Central memory CD4-positive, alpha-beta T cell (primary cell): Measurements from ENCODE around the gene CBX1.

ENCODE experiments used
- DNase-seq: peaks from one replicate; pipeline ENCODE4 v3.0.0; 2022
- total RNA-seq, 3 experiments: gene quantifications; one replicate each; lab custom pipeline; 2026; lab: John Stamatoyannopoulos, UW

CBX1 gene
- 27.0 to 83.9 (median 59.0) reads per million in 3 experiments for total RNA-seq

DNA sequence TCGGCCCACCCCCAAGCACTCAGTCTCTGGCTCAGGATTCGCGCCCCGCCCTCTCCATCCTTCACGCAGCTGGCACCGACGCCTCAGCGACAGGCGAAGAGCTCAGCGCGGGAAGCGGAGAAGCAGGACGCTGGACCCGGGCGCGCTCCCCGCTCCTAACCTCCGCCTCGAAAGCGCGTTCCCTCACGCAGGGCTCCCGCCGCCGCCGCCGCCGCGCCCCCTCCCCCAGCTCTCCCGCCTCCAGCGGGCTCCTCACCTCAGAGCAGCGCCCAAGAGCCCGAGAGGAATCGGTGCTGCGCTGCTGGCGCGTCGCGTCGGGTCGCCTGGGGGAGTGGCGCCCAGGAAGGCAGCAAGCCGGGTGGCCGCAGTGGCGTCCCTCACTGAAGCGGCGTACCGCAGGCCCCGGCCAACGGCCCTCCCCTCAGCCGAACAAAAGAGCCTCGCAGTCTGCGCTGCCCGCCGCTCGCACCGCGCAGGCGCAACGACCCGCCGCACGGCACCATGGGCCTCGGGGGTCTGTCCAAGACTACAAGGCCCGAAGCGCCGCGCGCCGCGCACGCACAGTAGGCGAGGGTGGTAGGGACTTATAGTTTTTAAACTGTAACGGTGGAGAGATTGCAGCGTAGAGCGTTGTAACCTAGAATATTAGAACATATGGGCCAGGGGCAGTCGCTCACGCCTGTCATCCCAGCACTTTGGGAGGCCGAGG, at the start of gene CBX1:
Gene CBX1 (minus strand): TSS at position 467 of the 709 bp plus-strand sequence. CDS start 24,474 bp downstream, outside the sequence.
- peak; percentile 93 for DNase-seq

DNA sequence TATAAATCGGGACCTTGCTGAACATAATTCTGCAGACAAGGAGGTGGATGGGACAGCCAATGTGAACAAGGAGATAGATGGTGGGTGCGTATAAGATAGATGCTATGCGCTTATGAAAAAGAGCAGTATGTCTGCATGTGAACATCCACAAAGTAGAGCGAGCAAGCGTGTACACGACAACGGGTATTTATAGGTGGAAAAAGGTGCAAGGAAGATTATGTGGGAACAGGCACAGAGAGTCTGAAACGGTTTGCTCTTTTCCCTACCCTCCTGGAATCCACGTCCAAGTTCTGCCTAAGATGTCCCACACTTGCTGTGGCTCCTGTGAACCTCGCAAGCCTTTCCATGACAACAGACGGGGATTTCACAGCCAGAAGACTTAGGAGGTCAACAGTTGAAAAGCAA, 49.3 kb upstream of the CBX1 start:
- no peak for DNase-seq

DNA sequence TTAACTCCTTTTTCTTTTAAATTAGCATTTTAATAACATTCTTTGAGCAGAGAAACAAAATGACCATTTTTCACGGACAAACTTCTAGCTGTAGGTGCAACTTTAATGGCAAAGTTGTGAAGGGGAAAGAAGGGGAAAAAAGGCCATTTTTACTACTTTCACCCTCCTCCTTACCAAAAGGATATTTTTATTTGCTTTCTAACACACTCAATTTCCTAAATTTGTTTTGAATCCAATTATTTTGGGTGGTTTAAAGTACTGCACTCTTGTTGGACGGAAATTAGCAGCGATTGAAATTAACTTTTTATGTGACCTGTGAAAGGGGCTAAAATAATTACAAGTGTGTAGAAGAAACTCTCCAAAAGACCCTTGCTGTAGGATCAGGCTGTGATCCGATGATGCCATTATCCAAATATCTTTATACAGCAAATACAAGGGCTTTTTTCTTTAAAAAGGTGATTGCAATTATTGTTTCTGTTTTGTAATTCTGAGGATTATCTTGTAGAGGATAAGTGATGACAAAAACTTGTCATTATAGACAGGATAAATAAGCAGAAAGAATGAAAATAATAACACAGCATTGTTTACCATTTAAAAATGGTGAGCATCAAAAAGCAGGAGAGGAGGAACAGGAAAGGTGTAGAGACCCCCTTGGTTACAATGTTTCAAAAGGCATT, 48.6 kb upstream of the CBX1 start:
- DNase-seq, result no peak

DNA sequence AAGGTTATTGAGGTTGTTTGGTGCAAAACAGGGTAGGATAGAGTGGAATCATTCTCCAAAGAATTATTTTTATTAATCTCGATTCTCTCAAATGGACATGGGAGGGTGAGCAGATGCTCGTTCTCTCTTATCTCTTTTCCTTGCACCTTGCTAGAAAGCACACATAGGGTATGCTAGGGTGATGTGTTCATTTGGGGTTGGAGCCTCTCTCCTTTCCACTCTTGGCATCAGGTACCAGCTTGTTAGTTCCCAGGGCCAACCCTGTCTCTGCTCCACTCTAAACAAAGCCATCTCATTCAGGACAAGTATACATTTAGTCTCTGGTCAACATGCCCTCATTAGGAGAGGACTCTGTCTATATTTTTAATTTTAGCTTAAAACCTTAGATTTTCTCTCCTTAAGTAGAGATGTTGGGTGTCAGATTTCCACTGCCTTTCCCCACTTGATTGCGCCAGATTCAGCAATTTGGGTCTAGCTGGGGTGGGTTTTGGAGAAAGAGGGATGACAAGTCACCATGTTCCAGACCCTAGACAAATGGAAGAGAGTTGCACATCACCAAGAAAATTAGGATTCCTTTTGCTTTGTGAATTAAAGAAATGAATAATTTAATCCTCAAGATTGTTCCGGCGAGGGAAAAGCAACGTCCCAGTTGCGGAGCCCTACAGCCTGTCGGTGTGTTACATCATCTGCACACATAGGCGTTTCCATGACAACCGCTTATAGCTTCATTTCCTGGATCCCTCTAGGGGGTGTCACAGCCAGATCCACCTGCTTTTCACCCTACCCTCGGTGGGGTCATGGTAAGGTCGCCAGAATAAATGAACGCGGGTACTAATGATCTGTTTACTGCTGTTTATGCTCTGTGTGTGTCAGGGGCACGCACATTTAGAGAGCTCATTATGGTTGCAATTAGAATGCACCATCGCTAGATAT, 47.8 kb upstream of the CBX1 start:
- DNase-seq, result no peak

DNA sequence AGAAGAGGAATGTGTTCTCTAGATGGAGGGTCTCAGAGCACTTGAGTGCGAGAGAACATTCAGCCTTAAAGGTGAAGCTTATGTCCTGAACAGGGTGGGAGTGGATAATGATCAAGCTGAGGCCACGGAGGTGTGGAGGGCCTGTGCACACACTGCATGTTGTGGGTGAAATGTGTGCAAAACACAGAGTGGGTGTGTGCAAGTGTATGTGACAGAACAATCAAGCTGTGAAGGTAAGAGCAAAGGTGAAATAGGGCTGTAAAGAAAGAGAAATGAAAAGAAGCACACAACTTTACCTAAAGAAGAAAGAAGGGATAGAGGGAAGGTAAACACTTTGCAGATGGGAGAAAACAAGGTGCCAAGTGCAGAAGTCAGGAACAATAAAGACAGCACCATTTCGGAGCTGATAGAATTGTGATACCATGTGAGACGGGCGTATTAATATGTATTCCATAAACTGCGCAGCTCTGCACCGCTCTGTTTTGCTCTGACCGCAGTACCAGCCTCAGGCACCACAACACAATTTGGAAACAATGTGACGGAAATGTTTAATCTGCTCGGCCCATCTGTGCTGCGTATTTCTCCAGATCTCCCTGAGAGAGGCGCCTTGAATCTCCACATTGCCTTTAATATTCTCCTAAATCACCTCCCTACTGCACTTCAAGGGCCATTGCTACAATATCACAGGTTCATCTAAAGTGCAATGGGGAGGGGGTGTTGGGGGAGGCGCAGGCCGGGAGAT, 46.9 kb upstream of the CBX1 start:
- DNase-seq, result no peak

DNA sequence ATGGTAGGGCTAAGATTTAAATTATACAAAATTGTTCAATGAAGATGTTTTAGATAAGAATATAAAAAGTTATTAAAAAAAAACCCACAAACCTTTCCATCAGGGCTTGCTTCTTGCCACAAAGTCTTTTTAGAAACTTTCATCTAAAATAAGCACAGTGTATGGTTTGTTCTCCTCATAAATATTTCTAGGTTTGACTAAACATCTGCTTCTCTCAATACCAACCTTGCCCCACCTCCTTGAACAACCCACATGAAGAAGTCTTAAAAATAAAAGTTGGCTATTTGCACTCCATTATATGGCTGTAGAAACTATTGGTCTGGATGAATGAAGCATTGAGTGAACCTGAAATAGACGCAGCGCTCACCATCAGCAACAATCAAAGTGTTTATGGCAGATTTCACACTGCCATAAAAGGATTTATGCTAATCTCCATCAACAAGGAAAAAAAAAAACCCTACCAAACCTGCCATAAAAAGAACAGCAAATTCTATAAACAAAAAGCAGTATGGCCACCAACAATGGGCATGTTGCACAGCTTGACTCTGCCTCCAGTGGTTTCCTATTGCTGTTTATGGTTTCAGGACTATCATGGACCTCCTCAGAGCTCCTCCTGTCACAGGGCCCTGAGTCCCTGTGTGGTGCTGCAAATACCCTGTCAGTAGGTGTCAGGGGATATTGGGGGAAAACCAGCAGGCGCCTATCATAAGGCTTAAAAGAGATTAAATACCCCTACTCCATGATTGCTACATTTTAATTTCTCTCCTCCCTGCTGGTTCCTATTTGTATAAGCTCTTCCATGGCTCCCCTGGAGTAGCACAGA, 43.9 kb upstream of the CBX1 start:
- DNase-seq, result no peak

DNA sequence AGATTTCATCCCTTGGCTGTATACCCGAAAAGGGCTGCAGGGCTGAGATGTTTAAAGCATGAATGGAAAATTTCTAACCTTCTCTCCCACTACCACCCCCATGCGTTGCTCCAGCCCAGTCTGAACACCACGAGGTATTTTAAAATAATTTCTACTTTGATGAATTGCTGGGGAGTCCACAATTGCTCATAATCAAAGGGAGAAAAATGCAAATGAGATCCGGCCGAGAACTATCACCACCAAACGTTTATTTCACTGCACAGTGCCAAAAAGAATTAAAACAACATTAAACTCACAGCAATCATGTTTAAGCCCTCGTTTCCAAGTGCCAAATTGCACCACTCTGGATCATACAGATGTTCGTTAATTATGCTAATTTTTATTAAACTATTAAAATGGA, 43.0 kb upstream of the CBX1 start:
- no peak for DNase-seq

DNA sequence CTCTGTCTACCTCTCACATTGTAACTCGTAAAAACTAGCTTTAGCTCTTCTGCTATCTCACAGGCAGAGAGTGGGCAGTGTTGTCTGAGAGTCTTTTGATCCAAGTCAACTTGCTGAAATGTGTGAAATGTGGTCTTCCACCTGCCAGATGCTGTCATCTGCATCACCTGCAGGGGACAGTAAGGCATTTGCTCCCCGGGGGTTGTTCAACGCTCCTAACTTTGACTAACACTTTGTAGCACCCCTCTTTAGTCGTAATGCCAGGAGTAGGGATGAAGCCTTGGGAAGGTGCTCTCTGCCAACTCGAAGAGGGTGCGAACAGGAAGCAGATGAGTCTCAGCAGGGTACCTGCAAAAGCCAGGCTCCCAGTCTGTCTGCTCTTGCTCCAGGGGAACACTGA, 42.4 kb upstream of the CBX1 start:
- no peak for DNase-seq

DNA sequence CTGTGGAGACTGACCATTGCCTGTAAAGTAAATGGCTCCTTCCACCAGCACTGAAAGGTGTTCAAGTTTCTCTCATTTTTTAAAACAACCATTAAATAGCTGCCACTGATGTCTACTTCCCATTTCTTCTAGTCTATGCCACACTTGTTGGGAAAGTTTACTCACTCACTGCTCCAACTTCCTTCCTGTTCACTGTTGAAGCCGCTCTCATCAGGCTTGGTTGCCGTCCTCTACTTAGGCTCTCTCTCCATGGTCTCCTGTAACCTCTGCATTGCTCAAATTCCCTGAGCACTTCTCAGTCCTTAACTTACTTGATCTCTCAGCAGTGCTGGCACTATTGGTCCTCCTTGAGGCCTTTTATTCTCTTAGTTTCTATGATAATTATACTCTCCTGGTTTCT, 38.7 kb upstream of the CBX1 start:
- no peak for DNase-seq

DNA sequence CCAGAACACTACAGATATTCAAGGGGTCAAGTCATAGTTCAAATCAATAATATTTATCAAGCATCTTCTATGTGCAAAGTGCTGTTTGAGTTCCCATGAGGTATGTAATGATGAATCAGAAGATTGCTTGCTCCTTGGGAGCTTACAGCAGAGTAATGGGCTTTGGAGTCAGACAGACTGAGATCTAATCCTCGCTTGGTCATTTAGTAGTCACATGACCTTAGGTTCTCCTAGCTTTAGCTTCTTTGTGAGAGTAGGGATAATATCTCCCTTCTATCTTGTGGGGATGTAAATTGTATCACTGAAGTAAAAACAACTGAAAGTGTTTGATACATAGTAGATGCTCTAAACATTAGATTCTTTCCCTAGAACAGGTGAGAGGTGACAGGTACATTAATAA, 36.4 kb upstream of the CBX1 start:
- no peak for DNase-seq

DNA sequence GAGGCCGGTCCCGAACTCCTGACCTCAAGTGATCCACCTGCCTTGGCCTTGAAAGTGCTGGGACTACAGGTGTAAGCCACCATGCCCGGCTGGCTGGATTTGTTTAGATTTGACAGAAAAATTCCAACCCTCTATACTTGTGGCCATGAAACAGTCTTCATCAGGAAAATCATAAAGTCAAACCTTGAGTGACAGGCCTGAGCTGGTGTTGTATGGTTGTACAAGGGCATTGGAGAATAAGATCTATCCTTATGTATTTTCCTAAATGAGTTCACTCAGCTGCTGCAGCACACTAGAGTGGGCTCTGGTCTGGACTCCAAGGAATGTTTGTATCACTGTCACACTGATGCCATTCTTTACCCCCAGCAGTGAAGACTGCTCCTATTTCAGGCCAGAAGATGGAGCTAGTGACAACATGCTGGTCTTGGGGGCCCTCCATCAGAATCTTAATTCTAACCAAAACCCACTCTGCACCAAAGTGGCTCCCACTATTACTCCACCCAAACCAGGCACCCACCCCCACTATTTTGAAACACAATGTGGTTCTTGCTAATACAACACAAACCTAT, 33.7 kb upstream of the CBX1 start:
- no peak for DNase-seq

DNA sequence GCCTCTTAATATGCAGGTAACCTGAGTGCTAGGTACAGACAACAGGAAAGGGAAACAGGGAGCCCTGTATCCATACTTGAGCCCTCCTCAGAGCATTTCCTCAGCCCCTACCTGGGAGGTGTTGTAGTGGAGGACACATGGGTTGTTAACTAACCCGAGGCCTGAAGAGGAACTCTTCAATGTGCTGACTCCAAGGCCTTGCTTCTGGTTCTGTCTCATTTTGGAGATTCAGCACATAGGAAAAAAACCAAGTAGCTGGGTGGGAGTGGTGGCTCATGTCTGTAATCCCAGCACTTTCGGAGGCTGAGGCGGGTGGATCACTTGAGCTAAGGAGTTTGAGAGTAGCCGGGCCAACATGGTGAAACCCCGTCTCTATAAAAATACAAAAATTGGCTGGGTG, 31.1 kb upstream of the CBX1 start:
- DNase-seq, result no peak

DNA sequence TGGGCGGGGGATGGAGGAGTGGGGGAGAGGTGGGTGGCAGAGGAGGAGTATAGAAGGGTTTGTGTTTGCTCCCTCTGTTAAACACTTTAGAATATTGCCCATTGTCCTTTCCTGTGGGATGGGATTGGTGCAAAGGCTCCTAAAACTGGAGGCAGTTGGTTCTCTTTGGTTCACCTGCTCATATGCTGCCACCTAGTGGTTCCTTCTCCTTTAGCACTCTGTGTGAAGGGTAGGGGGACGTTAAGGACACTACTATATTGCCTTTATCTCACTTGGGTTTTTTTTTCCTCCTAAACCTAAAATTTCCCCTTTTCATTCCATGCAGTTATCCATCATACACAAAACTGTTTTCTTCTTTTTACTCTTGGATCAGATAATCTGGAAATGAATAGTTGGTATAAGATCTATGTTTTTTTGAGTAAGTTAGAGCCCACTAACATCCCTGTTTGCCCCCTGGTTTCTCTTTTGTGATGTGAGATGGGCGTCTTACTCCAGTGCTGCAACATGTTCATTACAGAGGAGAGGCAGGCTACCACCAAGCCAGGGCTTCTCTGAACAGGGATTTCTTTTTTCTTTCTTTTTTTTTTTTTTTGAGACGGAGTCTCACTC, 30.0 kb upstream of the CBX1 start:
- DNase-seq, result peak; percentile 47

DNA sequence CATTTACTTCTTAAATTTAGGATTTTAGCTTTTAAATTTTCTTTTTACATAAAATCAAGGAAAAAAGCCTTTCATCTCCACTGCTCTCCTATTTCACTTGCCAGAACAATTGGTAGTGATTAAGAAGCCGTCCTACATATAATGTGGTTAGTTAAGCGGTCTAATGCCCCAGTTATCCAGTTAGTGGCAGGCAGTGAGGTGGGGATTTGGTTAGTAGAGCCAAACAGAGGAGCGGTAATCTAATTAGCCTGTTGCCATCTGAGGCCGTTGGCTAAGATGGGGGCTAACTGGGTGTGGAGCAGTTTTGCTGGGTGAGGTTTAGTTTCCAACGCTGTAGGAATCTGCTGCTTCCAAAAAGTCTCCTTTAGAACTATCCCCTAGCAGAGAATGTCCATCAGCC, 28.7 kb upstream of the CBX1 start:
- no peak for DNase-seq

DNA sequence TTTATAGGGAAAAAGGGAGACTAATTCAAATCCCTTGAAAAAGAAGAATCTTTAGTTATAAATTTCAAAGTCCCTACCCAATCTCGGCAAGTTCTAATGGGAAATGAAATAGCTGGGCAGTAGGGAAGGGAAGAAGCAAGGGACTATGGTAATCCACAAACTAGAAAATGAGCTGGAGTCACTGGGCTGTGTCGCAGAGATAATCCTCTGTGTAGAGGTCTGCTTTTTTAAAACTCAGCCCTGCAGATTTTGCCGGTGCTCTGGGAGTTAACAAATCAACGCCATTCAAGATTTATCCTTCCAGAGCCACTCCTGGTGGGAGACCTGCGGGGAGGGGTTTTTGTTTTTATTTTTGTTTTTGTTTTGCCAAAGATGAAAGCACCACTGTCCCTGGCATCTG, 27.1 kb upstream of the CBX1 start:
- DNase-seq, result no peak

DNA sequence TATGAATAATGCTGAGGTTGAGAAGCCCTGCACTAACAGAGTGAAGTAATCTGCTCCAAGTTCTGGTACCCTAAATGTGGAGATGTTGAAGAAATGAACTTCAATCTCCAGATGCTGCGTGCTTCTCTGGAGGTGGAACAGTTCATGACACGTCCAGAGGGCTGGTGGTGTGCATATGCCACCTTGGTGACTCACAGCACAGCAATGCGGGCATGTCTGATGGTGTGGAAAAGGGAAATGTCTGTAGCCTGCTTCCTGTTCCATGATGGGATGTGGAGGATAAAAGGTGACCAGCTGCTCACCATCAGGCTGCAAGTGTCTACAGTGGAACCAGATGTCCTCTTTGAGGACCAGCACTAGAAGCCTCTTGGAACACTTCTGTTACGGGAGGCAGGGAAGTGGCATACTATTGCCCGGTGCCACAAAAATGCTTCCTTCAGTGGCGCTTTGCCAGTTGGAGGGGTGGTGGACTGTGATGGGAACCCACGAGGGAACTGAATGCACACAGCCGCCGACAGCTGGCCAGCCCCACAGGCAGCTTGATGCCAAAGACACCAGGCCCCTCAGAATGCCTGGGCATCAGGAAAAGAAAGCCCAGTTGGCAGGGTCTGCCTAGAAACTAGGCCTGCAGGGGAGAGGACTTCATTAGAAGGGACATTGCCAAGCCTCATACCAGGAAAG, 26.2 kb upstream of the CBX1 start:
- DNase-seq, result no peak

DNA sequence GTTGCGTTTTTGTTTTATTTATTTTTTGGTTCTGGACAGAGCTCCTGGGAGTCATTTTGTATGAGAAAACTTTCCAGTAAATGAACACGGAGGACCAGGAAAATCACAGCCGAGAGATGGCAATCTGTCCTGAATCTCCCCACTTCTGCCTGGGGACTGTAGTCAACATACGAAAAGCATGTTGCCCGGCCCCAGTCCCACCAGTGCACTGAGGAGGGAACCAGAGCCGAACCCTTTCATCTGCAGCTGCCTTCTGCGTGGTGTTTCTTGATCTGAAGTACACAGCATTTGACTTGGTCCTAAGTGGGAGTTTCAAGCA, 25.2 kb upstream of the CBX1 start:
- DNase-seq, result no peak

DNA sequence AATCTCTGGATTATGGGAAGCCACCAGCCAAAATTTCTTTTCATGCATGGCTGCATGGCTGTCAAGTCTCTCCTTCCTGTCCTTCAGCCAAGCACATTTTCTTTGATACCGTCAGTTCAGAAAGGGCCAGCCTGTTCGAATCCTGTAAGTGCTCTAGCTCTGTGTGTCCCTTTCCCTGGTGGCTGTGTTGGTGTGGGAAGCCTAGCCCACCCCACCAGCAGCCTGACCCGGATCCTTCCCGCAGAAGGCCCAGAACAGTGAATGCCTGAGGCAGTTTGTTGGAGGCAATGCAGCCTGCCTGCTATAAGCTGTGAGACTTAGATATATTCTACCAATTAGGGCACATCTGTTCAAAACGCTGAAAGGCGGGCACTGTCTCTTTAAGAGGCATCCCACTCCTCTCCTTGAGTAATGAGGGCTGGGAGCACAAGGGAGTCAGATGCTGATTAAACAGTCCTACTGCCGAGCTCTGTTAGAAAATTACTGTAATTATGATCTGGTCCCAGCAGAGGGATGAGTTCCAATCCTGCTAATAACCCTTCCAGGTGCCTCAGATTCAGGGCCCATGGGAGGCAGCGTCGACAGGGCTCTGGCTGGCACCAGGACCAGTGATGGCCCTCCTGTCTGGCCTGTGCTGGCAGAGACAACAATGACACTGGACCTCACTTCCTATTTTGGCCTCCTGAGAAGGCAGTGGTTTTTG, 24.7 kb upstream of the CBX1 start:
- DNase-seq, result no peak

DNA sequence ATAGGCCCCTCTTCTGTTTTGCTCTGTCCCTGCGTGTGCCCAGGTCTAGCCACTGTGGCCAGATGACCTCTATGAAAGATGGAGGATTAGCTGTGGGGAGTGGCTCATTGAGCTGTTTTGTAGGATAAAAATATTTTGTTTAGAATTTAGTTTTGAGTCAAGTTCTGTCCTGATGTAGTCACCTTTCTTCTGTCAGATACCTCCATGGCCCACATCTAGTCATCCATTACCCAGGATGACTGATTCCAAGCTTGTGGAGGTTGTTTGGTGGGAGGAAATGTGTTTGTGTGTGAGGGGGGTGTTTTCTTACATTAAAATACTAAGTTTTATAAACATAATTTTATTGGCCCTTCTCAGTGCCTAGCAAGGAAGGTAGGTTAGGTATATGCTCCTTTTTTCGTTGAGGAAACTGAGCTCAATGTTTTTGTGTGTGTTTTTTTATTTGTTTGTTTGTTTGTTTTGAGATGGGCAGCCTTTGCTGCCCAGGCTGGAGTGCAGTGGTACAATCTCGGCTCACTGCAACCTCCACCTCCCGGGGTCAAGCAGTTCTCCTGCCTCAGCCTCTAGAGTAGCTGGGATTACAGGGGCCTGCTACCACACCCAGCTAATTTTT, 22.6 kb upstream of the CBX1 start:
- no peak for DNase-seq
